Limb (tissue), 2 donors: ENCODE measurements around the gene ZNF474.
A peak's percentile ranks its signal among the peaks of the same experiment; 100 is the strongest.
"Not testable (repeated sequence)": the region's sequence is repeated elsewhere in the genome, so short reads cannot be mapped to it uniquely, and the experiment has no call there.

Experiments
- DNase-seq, 2 donors: peaks; one replicate each; pipeline ENCODE4 v3.0.0-alpha.2; 2016; ENCODE audit errors: extremely low spot score in 2 of 2

ZNF474 gene

GRCh38 chr5:122129306-122129705, at the start of gene ZNF474:
Gene ZNF474 (plus strand): TSS chr5:122129546. CDS start chr5:122151991, 22,445 bp downstream.
- DNase-seq, result peak; percentile 74 to 92

DNA sequence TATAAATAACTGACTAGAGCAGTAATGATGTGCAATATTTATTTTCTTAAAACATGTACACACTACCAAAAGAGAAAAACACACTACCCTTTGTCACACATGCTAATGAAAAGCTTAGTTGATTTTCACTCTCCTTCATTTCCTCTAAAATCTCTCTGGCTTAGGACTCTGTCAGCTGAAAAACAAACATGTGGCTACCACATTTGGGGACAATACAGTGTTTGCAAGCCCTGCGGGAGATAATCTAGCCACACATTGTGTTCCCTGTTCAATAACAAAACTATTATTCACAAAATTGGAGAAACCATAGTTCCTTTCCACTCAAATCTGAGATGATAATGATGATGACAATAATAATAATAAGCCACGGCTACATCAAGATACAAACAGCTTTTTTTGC, 47.8 kb upstream of the ZNF474 start:
- DNase-seq, result no peak

- no peak for DNase-seq
Measured at GRCh38 chr5:122083535-122083934, 45.8 kb upstream of the ZNF474 start.

DNA sequence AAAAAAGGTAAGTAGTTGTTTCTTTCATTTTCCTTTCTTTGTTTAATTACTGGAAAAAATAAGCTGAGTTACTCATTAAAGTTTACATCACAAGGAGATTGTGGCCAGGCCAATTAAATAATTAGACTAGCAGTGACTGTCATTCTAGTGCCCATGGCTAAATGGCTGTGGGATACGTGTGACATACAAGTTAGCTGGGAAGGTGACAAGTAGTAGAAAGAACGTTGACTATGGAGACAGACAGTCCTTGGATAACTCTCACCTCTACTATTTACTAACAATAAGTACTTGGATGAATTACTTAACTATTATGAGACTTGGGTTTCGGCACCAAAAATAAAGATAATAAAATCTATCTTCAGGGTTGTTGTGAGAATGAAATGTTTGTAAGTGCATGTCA, 44.3 kb upstream of the ZNF474 start:
- no peak for DNase-seq

GRCh38 chr5:122089096-122090013, 40.0 kb upstream of the ZNF474 start:
- DNase-seq, result no peak

GRCh38 chr5:122091936-122092600, 37.3 kb upstream of the ZNF474 start:
- DNase-seq, result no peak

DNA sequence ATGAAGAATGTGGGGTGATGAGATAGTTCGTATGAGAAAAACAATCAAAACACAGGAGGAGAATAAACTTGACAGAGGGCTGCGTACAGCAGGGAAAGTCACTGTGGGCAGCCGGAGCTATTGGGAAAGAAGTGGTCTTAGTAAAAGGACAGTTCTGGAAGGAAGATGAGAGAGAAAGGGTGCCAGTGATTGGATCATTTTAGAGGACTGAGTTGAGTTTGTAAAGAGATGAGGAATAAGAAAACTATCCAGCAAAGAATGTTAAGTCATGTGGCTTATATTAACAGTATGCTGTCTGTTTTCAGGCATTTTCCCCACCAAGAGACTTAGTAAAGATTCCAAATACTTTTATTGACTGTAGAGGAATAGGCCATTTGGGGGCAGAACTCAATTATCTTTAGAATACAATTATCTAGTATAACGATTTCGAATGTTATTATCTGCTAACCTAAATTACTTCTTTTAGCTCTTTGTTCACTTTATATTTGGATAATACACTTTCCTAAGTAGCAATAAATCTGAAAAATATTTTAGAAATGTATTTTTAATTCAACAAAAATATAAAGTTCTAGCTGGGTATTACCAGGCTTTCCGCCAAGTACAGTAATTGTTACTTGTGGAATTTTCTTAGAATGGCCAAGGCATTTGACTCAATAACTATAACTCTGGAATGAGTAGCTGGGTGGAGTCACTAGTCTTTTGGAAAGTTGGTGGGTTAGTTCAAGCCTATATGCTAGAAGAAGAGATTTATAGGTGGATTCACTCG, 35.7 kb upstream of the ZNF474 start:
- peak in 1 of 2 donors; percentile 48 for DNase-seq

- DNase-seq, result not testable (repeated sequence)
Measured at GRCh38 chr5:122094251-122094650, 35.1 kb upstream of the ZNF474 start.

DNA sequence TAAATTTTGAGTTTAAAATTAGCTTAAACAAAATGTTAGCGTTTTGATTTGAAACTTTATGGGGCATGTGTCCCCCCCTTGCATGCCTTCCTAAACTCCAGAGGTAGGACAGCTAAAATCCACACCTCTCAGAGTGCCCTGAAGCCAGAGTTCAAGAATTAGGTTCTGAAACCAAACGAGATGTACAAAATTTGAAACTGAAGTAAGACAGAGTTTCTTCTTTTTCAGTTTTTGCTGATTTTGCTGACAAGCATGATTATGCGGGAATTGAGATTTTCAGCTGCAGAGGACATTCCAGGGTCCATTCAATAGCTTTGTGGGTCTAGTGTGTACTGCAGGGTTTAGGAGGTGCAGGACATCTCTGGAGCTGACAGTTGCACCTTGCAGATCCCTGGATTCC, 34.2 kb upstream of the ZNF474 start:
- DNase-seq, result no peak

DNA sequence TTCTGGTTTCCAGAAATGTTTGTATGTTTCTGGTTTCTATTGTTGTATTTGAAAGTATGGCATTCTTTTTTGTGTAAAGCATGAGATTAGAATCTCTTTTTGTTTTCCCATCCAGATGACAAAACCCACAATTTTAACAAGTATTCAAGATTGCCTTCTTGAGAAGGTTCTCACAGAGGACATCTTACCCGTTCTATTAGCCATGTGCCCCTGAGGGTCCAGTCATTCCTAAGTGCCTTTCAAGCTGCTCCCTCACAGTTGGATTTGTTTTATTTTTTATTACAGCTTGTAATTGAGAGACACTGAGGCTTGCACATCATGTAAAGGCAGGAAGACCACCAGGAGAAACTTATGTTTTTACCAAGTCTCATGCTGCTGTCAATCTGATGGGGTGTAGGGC, 32.0 kb upstream of the ZNF474 start:
- no peak for DNase-seq

GRCh38 chr5:122099060-122099790, 30.1 kb upstream of the ZNF474 start:
- DNase-seq, result no peak

GRCh38 chr5:122101636-122102285, 27.6 kb upstream of the ZNF474 start:
- peak in 1 of 2 donors; percentile 87 for DNase-seq

DNA sequence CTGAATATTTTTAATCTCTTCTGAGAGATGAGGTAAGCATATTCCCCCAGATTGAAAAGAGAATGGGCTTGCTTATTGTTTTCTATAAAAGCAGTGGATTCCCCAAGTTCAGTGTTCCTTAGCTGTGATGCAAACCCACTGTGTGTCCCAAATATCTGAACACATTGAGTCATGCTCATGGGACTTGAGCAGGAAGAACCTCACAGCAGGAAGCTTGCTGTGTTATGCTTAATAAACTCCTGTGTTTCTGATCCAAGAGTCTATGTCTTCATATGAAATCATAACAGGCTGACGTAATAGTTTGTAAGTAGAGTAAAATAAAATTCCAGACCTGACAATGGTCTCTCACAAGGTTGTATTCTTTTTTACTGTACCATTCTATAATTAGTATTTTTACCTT, 26.5 kb upstream of the ZNF474 start:
- DNase-seq, result no peak

- no peak for DNase-seq
Measured at GRCh38 chr5:122105909-122106308, 23.4 kb upstream of the ZNF474 start.

GRCh38 chr5:122107016-122107415, 22.3 kb upstream of the ZNF474 start:
- DNase-seq, result no peak

GRCh38 chr5:122110987-122111386, 18.4 kb upstream of the ZNF474 start:
- no peak for DNase-seq

DNA sequence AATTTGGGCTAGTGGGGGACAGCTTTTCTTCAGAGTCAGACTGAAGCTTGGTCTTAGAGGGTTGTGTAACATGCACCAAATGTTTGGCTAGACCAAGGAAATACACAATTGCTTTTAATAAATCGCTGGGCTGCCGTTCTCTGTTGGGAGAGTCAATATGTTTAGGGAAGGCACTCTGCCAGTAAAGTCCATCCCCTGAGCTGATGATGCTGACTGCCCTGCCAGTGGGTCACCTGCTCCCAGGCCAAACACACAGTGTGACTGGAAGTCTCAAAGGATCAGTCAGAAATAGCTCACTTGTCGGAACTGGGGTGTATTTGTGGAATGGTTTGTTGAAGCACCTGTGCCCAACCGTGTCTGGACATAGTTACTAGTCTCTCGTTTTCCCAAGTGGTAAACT, 17.9 kb upstream of the ZNF474 start:
- peak in 1 of 2 donors; percentile 27 for DNase-seq

- no peak for DNase-seq
Measured at GRCh38 chr5:122112063-122112462, 17.3 kb upstream of the ZNF474 start.

- no peak for DNase-seq
Measured at GRCh38 chr5:122112733-122113558, 16.4 kb upstream of the ZNF474 start.

DNA sequence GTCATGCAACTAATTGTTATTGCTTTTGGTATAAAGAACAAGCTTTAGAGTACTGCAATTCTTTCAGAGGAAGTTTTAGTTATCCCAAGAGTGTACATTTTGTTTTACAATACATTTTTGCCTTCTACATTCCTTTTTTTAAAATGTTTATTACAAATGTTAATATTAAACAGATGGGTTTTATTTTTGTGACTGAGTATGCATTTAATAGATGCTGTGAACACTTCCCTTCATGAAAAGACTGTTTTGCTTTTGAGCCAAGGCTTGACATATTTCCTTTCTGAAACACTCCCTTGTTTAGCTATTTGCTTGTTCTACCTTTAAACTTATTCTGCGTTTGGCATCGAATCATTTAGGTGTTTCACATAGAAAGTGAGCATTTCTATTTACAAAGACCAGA, 14.8 kb upstream of the ZNF474 start:
- peak in 1 of 2 donors; percentile 55 for DNase-seq
